PFSK-1 (cell line): ENCODE measurements around the gene NPW.

Experiments used
- FOXP2 ChIP-seq: optimal IDR thresholded peaks from 2 replicates; pipeline ENCODE3; 2011; ENCODE audit warnings: borderline replicate concordance, control low read depth, inconsistent platforms; ENCODE audit not compliant: insufficient read depth; ENCODE audit errors: extremely low read length, extremely low read depth
- POLR2AphosphoS5 ChIP-seq: IDR thresholded peaks from 2 replicates; pipeline ENCODE4 v1.6.1; 2012; ENCODE audit warnings: low read depth, mild to moderate bottlenecking, control low read depth, low read length, moderate library complexity
- SIN3A ChIP-seq: IDR thresholded peaks from 2 replicates; pipeline ENCODE4 v1.6.1; 2012; ENCODE audit warnings: mild to moderate bottlenecking, low read length, moderate library complexity, borderline replicate concordance; ENCODE audit not compliant: insufficient read depth
- TAF1 ChIP-seq: IDR thresholded peaks from 2 replicates; pipeline ENCODE4 v1.6.1; 2012; ENCODE audit warnings: low read length, control low read depth, borderline replicate concordance; ENCODE audit not compliant: insufficient read depth
- TF ChIP-seq, protein P1 (sequence below), 2 experiments: IDR thresholded peaks; 2 replicates each; pipeline versions ENCODE4 v1.6.1 to v1.8.0; 2011 to 2012; ENCODE audit warnings: low read depth in 2 of 2, low read length in 2 of 2, control low read depth in 1 of 2, inconsistent platforms in 1 of 2, mild to moderate bottlenecking in 1 of 2, moderate library complexity in 1 of 2; ENCODE audit not compliant: insufficient read depth in 1 of 2

GRCh38 chr16:1991948-1992703 lies 27.5 kb upstream of the NPW start:
- TF ChIP-seq, protein P1, sequence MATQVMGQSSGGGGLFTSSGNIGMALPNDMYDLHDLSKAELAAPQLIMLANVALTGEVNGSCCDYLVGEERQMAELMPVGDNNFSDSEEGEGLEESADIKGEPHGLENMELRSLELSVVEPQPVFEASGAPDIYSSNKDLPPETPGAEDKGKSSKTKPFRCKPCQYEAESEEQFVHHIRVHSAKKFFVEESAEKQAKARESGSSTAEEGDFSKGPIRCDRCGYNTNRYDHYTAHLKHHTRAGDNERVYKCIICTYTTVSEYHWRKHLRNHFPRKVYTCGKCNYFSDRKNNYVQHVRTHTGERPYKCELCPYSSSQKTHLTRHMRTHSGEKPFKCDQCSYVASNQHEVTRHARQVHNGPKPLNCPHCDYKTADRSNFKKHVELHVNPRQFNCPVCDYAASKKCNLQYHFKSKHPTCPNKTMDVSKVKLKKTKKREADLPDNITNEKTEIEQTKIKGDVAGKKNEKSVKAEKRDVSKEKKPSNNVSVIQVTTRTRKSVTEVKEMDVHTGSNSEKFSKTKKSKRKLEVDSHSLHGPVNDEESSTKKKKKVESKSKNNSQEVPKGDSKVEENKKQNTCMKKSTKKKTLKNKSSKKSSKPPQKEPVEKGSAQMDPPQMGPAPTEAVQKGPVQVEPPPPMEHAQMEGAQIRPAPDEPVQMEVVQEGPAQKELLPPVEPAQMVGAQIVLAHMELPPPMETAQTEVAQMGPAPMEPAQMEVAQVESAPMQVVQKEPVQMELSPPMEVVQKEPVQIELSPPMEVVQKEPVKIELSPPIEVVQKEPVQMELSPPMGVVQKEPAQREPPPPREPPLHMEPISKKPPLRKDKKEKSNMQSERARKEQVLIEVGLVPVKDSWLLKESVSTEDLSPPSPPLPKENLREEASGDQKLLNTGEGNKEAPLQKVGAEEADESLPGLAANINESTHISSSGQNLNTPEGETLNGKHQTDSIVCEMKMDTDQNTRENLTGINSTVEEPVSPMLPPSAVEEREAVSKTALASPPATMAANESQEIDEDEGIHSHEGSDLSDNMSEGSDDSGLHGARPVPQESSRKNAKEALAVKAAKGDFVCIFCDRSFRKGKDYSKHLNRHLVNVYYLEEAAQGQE (IDR thresholded peaks at IDR 0.05; ENCODE audit: insufficient read depth in 1 of 2, low read depth in 2 of 2, low read length in 2 of 2): no peak
- TF ChIP-seq TAF1 (no peak), POLR2AphosphoS5 (no peak), SIN3A (no peak), FOXP2 (no peak)
